ENCODE results near the gene SLC5A11.
"Not testable (repeated sequence)": the region's sequence is repeated elsewhere in the genome, so short reads cannot be mapped to it uniquely, and the experiment has no call there.

The SLC5A11 gene

GRCh38 chr16:24836836-24837235 is 8.9 kb upstream of the SLC5A11 start:
- no peak for TF ChIP-seq CTCF (IDR thresholded peaks at IDR 0.05; ENCODE audit: low read depth, low read length, missing control alignments)
- H3K4me3 ChIP-seq (ENCODE audit: low read depth, low read length): no peak overlapping the region
- DNase-seq (ENCODE audit: low read depth): no peak

- H3K4me3 ChIP-seq (ENCODE audit: low read depth, low read length): no peak overlapping the region
Observed at GRCh38 chr16:24837969-24838368, 7.8 kb upstream of the SLC5A11 start.

DNA sequence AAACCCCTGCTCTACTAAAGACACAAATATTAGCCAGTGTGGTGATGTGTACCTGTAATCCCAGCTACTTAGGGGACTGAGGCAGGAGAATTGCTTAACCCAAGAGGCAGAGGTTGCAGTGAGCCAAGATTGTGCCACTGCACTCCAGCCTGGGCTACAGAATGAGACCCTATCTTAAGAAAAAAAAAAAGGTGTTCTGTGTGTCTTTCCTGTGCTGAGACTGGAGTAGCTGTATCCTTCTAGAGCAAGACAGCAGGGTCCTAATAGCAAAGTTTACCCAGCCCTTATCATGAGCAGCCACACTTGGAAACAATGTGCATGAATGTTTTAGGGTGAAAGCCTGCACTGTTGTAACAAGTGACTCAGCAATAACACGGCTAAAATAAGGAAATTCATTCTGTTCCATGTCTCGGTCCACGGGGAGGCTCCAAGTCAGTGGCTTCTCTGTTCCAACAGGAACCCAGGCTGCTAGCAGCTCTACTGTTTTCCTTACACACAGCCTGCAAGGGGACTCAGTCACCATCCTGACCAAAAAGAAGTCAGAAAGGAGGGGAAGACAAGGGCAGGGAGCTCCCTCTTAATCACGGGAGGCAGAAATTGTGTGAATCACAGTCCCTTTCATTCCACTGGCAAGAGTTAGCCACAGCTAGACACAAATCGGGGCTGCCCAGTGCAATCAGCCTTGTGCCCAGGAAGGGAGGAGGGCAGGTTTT is 7.1 kb upstream of the SLC5A11 start:
- no peak for TF ChIP-seq CTCF (IDR thresholded peaks at IDR 0.05; ENCODE audit: low read depth, low read length, missing control alignments)
- H3K4me3 ChIP-seq (ENCODE audit: low read depth, low read length): no peak overlapping the region
- DNase-seq (ENCODE audit: low read depth): no peak

More at GRCh38 chr16:24837969-24838368, 7.8 kb upstream of the SLC5A11 start:
- no peak for TF ChIP-seq CTCF (IDR thresholded peaks at IDR 0.05; ENCODE audit: low read depth, low read length, missing control alignments)
- DNase-seq (ENCODE audit: low read depth): no peak

- no peak for TF ChIP-seq CTCF (IDR thresholded peaks at IDR 0.05; ENCODE audit: low read depth, low read length, missing control alignments)
- DNase-seq (ENCODE audit: low read depth): no peak
- H3K4me3 ChIP-seq (ENCODE audit: low read depth, low read length): no peak overlapping the region
Observed at GRCh38 chr16:24839347-24839972, 6.3 kb upstream of the SLC5A11 start.

- DNase-seq (ENCODE audit: low read depth): no peak
- no peak overlapping the region for H3K4me3 ChIP-seq (ENCODE audit: low read depth, low read length)
- TF ChIP-seq CTCF (IDR thresholded peaks at IDR 0.05; ENCODE audit: low read depth, low read length, missing control alignments): no peak
Observed at GRCh38 chr16:24841291-24841690, 4.5 kb upstream of the SLC5A11 start.

DNA sequence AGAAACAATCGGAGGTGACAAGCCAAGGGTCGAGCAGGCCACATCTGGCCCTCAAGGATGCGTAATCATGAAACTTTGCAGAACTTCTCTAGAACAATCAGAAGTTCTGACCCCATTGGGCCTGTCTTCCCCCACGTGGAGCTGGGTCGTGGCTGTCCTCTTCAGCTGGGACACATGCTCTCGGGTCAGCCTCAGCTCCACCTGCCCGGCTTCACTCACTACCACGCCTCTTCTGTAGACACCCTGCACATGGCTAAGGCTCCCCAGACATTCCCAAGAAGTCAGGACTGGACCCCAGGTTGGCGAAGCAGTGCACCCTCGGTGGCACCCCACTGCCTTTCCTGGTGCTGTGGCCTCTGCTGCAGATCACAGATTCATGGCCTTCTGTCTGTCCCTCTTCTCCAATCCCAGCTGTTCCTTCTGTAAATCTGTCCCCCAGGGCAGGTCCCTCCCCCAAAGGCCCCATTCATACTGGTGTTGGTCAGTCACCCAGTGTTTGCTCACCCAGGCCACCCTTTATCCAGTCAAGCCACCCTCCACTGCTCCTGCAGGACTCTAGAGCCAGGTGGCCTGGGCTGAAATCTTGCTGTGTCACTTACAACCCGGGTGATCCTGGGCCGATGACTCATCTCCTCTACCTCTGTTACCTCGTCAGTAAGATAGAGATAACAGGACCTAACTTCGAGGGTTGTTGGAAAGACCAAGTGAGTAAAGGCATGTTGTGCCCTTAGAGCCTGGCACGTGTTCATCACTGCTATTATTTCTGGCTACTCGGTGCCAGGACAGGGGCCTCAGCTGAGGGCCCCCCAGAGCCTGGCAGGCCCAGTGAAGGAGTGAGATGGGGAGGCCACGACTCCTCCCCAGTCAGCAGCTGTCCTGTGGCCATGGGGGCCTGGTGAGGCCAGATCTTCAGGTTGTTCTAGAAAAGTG is 1.4 kb upstream of the SLC5A11 start:
- H3K4me3 ChIP-seq (ENCODE audit: low read depth, low read length): no peak overlapping the region
- DNase-seq (ENCODE audit: low read depth): no peak
- TF ChIP-seq CTCF (IDR thresholded peaks at IDR 0.05; ENCODE audit: low read depth, low read length, missing control alignments): no peak

DNA sequence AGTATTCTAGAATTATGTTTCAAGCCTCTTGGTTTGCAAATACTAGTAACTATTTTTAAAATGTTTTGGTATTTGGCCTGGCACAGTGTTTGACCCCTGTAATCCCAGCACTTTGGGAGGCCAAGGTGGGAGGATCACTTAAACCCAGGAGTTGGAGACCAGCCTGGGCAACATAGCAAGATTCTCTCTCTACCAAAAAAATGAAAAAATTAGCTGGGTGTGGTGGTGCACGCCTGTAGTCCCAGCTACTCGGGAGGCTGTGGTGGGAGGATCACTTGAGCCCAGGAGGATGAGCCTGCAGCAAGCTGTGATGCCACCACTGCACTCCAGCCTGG is 765 bp upstream of the SLC5A11 start:
- H3K4me3 ChIP-seq (ENCODE audit: low read depth, low read length); DNase-seq (ENCODE audit: low read depth): not testable (repeated sequence)
